ENCODE data around the gene DOCK8. TPM values are rescaled to one million over a fixed set of nuclear protein-coding genes. Genes with fewer than 3 reads are reported as not detected.

The DOCK8 gene
- total and polyA plus RNA-seq, 2 donors: 54.5 to 60.4 TPM

DNA sequence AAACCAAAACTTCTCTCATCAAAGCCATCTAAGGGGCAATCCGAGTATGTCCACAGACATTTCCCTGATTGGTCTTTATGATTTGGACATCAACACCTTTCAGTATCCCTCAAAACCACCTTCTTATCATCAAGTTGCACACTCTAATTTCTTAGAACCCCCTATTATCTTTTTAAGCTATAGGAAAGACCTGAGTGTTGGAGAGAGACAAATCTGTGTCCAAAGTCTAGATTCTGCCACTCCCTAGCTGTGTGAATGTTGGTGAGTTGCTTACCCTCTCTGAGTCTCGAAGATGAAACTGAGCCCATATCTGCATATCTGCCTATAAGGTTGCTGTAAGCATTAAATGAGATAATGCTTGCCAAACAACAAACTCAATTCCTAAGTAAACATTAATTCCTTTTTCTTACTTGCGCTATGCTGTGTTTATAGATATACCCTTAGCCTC is 159.1 kb downstream of the DOCK8 start:
- H3K36me3 ChIP-seq (ENCODE audit: control insufficient read depth in 2 of 2, insufficient read depth in 2 of 2, low read length in 1 of 2): peaks cover 74 to 89% of the 10 kb centered on the region in 2 donors
- WGBS: 99% methylated on average over 3 of the region's 3 CpGs

DNA sequence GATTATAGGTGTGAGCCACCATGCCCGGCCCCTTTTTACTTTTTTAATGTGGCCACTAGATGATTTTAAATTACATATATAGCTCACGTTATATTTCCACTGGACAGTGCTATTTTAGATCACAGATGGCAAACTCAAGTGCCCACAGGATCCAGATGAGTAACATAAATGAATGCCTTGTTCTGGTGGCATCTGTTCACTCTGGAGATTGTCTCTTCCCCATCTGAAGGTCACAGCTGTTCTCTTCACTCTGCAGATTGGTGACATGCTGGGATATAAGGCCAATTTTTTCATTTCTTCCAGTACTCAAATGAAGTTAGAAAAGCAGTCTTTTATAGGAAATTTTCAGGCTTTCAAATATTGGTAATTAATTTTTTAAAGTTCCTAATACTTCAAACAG is 160.1 kb downstream of the DOCK8 start:
- no peaks in the 10 kb centered on the region for H3K4me1 ChIP-seq (ENCODE audit: control insufficient read depth in 2 of 2, insufficient read depth in 2 of 2, low read length in 2 of 2)
- H3K9me3 ChIP-seq (ENCODE audit: control insufficient read depth in 2 of 2, insufficient read depth in 1 of 2, low read length in 1 of 2): no peaks in the 10 kb centered on the region
- peaks cover 76 to 89% of the 10 kb centered on the region in 2 donors for H3K36me3 ChIP-seq (ENCODE audit: control insufficient read depth in 2 of 2, insufficient read depth in 2 of 2, low read length in 1 of 2)
- no peaks in the 10 kb centered on the region for H3K27me3 ChIP-seq (ENCODE audit: control insufficient read depth in 2 of 2, insufficient read depth in 1 of 2, low read length in 1 of 2)
- WGBS: 99% methylated on average over 2 of the region's 2 CpGs
- DNase-seq (ENCODE audit: low read depth in 6 of 9, low spot score in 9 of 9): no peak
- H3K4me3 ChIP-seq (ENCODE audit: low read length in 2 of 2): no peak overlapping the region
- H3K27ac ChIP-seq (ENCODE audit: low read depth in 1 of 2, low read length in 1 of 2): no peak overlapping the region

More for the DNA sequence above, 159.1 kb downstream of the DOCK8 start:
- Histone ChIP-seq H3K9me3 (ENCODE audit: control insufficient read depth in 2 of 2, insufficient read depth in 1 of 2, low read length in 1 of 2) (no peaks in the 10 kb centered on the region), H3K27me3 (ENCODE audit: control insufficient read depth in 2 of 2, insufficient read depth in 1 of 2, low read length in 1 of 2) (no peaks in the 10 kb centered on the region), H3K27ac (ENCODE audit: low read depth in 1 of 2, low read length in 1 of 2) (no peak overlapping the region), H3K4me3 (ENCODE audit: low read length in 2 of 2) (no peak overlapping the region), H3K4me1 (ENCODE audit: control insufficient read depth in 2 of 2, insufficient read depth in 2 of 2, low read length in 2 of 2) (no peaks in the 10 kb centered on the region)
- no peak for DNase-seq (ENCODE audit: low read depth in 6 of 9, low spot score in 9 of 9)

DNA sequence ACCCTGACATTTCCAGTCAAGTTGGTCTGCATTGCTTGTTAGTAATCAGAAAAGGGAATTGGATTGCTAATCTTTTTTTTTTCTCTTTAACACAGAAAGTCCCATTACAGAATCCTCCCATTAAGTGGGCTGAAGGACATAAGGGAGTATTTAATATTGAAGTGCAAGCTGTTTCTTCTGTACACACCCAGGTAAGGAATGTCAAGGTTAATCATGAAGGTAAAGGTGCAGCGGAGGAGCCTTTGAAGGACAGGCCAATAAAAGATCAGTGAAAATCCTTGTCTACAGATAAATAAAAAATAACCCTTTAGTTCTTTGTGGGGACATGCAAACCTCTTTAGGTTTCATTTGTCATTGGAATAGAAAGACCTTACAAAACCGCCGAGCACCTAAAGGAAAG is 161.4 kb downstream of the DOCK8 start:
- no peak overlapping the region for H3K27ac ChIP-seq (ENCODE audit: low read depth in 1 of 2, low read length in 1 of 2)
- no peaks in the 10 kb centered on the region for H3K4me1 ChIP-seq (ENCODE audit: control insufficient read depth in 2 of 2, insufficient read depth in 2 of 2, low read length in 2 of 2)
- H3K4me3 ChIP-seq (ENCODE audit: low read length in 2 of 2): no peak overlapping the region
- no peaks in the 10 kb centered on the region for H3K9me3 ChIP-seq (ENCODE audit: control insufficient read depth in 2 of 2, insufficient read depth in 1 of 2, low read length in 1 of 2)
- 96% methylated on average over 3 of the region's 3 CpGs for WGBS
- no peak for DNase-seq (ENCODE audit: low read depth in 6 of 9, low spot score in 9 of 9)
- peaks cover 69 to 78% of the 10 kb centered on the region in 2 donors for H3K36me3 ChIP-seq (ENCODE audit: control insufficient read depth in 2 of 2, insufficient read depth in 2 of 2, low read length in 1 of 2)
- H3K27me3 ChIP-seq (ENCODE audit: control insufficient read depth in 2 of 2, insufficient read depth in 1 of 2, low read length in 1 of 2): no peaks in the 10 kb centered on the region

DNA sequence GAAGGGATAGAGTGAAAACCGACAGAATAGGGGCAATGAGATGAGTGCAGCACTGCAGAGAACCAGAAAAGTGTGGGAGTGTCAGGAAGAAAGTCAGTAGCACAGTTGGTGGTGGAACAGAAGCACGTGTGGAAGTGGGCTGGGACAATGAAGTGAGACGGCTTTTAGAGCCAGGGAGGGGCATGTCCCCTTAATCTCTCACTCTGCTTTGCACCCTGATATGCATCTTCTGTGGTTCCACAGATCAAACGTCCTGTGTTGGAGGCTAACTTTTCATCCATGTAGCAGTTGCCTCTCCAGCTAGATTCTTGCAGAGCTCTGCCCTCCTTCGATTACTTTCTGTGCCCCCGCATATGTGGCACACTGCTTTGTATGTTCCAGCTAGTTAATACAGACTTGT is 163.6 kb downstream of the DOCK8 start:
- DNase-seq (ENCODE audit: low read depth in 6 of 9, low spot score in 9 of 9): peak in 1 of 9 donors; percentile 13
- peaks cover 69 to 77% of the 10 kb centered on the region in 2 donors for H3K36me3 ChIP-seq (ENCODE audit: control insufficient read depth in 2 of 2, insufficient read depth in 2 of 2, low read length in 1 of 2)
- 69% methylated on average over 6 of the region's 6 CpGs for WGBS

DNA sequence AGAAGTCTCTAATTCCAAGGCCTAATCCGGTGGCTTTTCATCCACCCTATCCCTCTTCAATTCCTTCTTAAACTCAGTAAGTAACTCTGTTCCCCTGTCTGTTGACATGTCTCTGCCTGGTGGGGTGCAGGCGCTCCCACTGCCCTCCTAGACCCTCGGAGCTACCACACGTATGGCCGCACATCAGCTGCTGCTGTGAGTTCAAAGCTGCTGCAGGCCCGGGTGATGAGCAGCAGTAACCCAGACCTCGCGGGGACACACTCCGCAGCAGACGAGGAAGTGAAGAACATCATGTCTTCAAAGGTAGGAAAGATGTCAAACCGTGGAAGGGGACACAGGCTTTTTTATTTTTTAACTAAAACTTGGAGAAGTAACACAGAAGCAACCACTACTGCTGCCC is 167.7 kb downstream of the DOCK8 start:
- Histone ChIP-seq H3K4me3 (ENCODE audit: low read length in 2 of 2) (no peak overlapping the region), H3K27me3 (ENCODE audit: control insufficient read depth in 2 of 2, insufficient read depth in 1 of 2, low read length in 1 of 2) (no peaks in the 10 kb centered on the region), H3K36me3 (ENCODE audit: control insufficient read depth in 2 of 2, insufficient read depth in 2 of 2, low read length in 1 of 2) (peaks cover 61 to 72% of the 10 kb centered on the region in 2 donors), H3K9me3 (ENCODE audit: control insufficient read depth in 2 of 2, insufficient read depth in 1 of 2, low read length in 1 of 2) (no peaks in the 10 kb centered on the region), H3K4me1 (ENCODE audit: control insufficient read depth in 2 of 2, insufficient read depth in 2 of 2, low read length in 2 of 2) (no peaks in the 10 kb centered on the region), H3K27ac (ENCODE audit: low read depth in 1 of 2, low read length in 1 of 2) (no peak overlapping the region)
- DNase-seq (ENCODE audit: low read depth in 6 of 9, low spot score in 9 of 9): no peak
- 94% methylated on average over 11 of the region's 11 CpGs for WGBS

More for the DNA sequence above, 163.6 kb downstream of the DOCK8 start:
- H3K4me3 ChIP-seq (ENCODE audit: low read length in 2 of 2): no peak overlapping the region
- no peaks in the 10 kb centered on the region for H3K9me3 ChIP-seq (ENCODE audit: control insufficient read depth in 2 of 2, insufficient read depth in 1 of 2, low read length in 1 of 2)
- no peaks in the 10 kb centered on the region for H3K4me1 ChIP-seq (ENCODE audit: control insufficient read depth in 2 of 2, insufficient read depth in 2 of 2, low read length in 2 of 2)
- no peaks in the 10 kb centered on the region for H3K27me3 ChIP-seq (ENCODE audit: control insufficient read depth in 2 of 2, insufficient read depth in 1 of 2, low read length in 1 of 2)
- no peak overlapping the region for H3K27ac ChIP-seq (ENCODE audit: low read depth in 1 of 2, low read length in 1 of 2)

DNA sequence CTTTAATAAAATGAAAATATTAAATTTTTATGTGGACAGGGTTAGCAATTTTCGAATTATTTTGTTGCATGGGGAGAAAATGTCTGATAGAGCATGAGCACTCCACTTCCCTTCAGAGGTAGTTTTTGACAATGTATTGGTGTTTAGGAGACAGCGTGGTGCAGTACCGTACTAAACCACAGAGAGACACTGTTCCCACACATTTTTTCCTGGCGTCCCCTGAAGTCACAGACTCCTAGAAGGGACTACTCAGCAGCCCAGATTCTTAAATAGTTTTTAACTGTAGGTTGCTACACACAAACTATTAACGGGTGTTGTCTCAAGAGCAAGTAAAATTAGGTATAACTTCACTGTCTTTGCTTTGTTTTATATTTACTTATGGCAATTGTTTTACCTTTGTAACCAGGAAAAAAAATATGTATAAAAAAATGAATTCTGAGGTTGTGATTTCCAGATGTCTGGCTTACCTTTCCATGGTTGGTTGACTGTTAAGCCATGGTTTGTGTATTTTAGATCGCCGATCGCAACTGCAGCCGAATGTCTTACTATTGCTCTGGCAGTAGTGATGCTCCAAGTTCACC is 171.2 kb downstream of the DOCK8 start:
- Histone ChIP-seq H3K9me3 (ENCODE audit: control insufficient read depth in 2 of 2, insufficient read depth in 1 of 2, low read length in 1 of 2) (no peaks in the 10 kb centered on the region), H3K4me1 (ENCODE audit: control insufficient read depth in 2 of 2, insufficient read depth in 2 of 2, low read length in 2 of 2) (no peaks in the 10 kb centered on the region), H3K27ac (ENCODE audit: low read depth in 1 of 2, low read length in 1 of 2) (no peak overlapping the region), H3K27me3 (ENCODE audit: control insufficient read depth in 2 of 2, insufficient read depth in 1 of 2, low read length in 1 of 2) (no peaks in the 10 kb centered on the region), H3K4me3 (ENCODE audit: low read length in 2 of 2) (no peak overlapping the region), H3K36me3 (ENCODE audit: control insufficient read depth in 2 of 2, insufficient read depth in 2 of 2, low read length in 1 of 2) (peaks cover 68 to 82% of the 10 kb centered on the region in 2 donors)
- WGBS: 87% methylated on average over 9 of the region's 9 CpGs
- peak in 2 of 9 donors; percentile 21 to 36 for DNase-seq (ENCODE audit: low read depth in 6 of 9, low spot score in 9 of 9)

DNA sequence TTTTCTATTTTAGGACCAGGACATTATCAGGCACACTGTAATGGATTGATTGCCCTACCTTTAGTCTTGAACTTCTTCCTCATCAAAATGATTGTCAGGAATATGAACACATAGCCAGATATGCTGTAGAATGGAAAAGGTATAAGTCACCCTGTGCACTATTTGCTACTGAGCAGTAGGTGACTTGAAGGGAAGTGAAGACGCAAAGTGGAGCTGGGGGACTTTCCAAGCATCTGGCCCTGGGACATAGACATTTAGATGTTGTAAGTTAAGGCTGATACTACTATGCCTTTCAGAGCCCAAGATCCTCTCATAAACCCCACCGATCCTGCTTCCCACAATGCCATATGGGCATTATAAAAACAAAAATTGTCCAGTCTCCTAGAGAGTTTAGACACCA is 174.5 kb downstream of the DOCK8 start:
- Histone ChIP-seq H3K4me3 (ENCODE audit: low read length in 2 of 2) (no peak overlapping the region), H3K36me3 (ENCODE audit: control insufficient read depth in 2 of 2, insufficient read depth in 2 of 2, low read length in 1 of 2) (peaks cover 77 to 88% of the 10 kb centered on the region in 2 donors), H3K27me3 (ENCODE audit: control insufficient read depth in 2 of 2, insufficient read depth in 1 of 2, low read length in 1 of 2) (no peaks in the 10 kb centered on the region), H3K9me3 (ENCODE audit: control insufficient read depth in 2 of 2, insufficient read depth in 1 of 2, low read length in 1 of 2) (no peaks in the 10 kb centered on the region), H3K4me1 (ENCODE audit: control insufficient read depth in 2 of 2, insufficient read depth in 2 of 2, low read length in 2 of 2) (no peaks in the 10 kb centered on the region), H3K27ac (ENCODE audit: low read depth in 1 of 2, low read length in 1 of 2) (no peak overlapping the region)
- DNase-seq (ENCODE audit: low read depth in 6 of 9, low spot score in 9 of 9): no peak
- 94% methylated on average over 2 of the region's 2 CpGs for WGBS

DNA sequence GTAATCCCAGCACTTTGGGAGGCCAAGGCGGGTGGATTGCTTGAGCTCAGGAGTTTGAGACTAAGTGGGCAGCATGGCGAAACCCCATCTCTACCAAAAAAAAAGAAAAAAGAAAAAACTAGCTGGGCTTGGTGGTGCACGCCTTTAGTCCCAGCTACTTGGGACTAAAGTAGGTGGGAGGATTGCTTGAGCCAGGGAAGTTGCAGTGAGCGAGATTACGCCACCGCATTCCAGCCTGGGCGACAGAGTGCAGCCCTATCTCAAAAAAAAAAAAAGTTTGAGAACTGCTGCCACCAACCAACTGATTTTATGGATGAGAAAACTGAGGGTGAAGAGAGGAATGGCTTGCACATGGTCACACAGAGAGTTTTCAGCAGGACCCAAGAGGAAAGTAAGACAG is 175.1 kb downstream of the DOCK8 start:
- no peak overlapping the region for H3K4me3 ChIP-seq (ENCODE audit: low read length in 2 of 2)
- DNase-seq (ENCODE audit: low read depth in 6 of 9, low spot score in 9 of 9): no peak
- no peaks in the 10 kb centered on the region for H3K4me1 ChIP-seq (ENCODE audit: control insufficient read depth in 2 of 2, insufficient read depth in 2 of 2, low read length in 2 of 2)
- WGBS: 98% methylated on average over 7 of the region's 7 CpGs
- peaks cover 78 to 90% of the 10 kb centered on the region in 2 donors for H3K36me3 ChIP-seq (ENCODE audit: control insufficient read depth in 2 of 2, insufficient read depth in 2 of 2, low read length in 1 of 2)
- H3K27me3 ChIP-seq (ENCODE audit: control insufficient read depth in 2 of 2, insufficient read depth in 1 of 2, low read length in 1 of 2): no peaks in the 10 kb centered on the region
- no peak overlapping the region for H3K27ac ChIP-seq (ENCODE audit: low read depth in 1 of 2, low read length in 1 of 2)
- no peaks in the 10 kb centered on the region for H3K9me3 ChIP-seq (ENCODE audit: control insufficient read depth in 2 of 2, insufficient read depth in 1 of 2, low read length in 1 of 2)

DNA sequence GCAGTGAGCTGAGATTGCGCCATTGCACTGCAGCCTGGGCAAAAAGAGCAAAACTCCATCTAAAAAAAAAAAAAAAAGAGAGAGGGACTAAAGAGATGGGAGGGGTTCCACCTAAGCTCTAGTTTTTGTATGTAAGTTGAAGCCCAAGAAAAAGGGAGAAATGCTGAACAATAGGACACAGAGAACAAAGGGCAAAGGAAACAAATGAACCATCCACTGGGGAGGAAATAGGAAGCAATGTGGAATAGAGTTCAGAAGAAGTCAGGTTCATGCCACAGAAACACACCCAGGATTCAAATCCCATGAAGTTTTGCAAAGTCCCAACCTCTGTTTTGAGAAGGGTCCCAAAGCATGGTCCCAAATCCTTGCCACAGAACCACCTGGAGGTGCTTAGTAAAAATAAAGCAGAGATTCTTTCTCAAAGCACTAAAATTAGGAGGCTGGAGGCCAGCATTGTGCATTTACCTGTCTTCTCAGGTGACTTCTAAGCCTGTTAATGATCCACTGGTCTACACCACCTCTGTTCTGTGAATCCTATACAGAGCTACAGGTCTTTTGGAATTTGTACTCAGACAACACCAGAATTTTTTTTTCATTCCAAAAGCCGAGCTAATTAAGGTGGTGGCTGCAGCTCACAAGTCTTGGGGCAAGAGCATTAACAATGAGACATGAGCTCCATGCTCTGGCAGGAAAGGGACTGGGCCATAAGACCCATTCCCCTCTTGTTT is 177.6 kb downstream of the DOCK8 start:
- Histone ChIP-seq H3K36me3 (ENCODE audit: control insufficient read depth in 2 of 2, insufficient read depth in 2 of 2, low read length in 1 of 2) (peaks cover 85 to 94% of the 10 kb centered on the region in 2 donors), H3K4me1 (ENCODE audit: control insufficient read depth in 2 of 2, insufficient read depth in 2 of 2, low read length in 2 of 2) (no peaks in the 10 kb centered on the region), H3K9me3 (ENCODE audit: control insufficient read depth in 2 of 2, insufficient read depth in 1 of 2, low read length in 1 of 2) (no peaks in the 10 kb centered on the region), H3K27me3 (ENCODE audit: control insufficient read depth in 2 of 2, insufficient read depth in 1 of 2, low read length in 1 of 2) (no peaks in the 10 kb centered on the region), H3K27ac (ENCODE audit: low read depth in 1 of 2, low read length in 1 of 2) (no peak overlapping the region), H3K4me3 (ENCODE audit: low read length in 2 of 2) (no peak overlapping the region)
- DNase-seq (ENCODE audit: low read depth in 6 of 9, low spot score in 9 of 9): no peak
- over 99% methylated on average over 2 of the region's 2 CpGs for WGBS

Measured in thymus (tissue), 11 donors.